Measurements from ENCODE around the gene SMTNL1.

Gene SMTNL1

DNA sequence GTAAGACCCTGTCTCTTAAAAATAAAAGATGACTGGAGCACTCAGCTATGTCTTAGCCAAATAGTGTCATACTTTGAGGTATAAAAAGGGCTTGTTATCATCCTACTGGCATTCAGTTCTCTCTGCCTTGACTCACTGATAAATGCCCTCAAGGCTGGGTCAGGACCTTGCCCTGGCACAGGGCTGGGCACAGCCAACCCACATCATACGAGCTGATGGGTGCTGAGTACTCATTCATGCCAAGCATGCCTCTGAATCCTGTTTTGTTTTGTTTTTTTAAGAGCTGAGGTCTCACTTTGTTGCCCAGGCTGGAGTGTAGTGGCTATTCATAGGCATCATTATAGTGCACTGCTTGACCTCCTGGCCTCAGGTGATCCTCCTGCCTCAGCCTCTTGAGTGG is 1.9 kb downstream of the SMTNL1 start:
- no peak overlapping the region for H3K4me3 ChIP-seq (ENCODE audit: low read depth, low read length)
- no peak for TF ChIP-seq CTCF (IDR thresholded peaks at IDR 0.05; ENCODE audit: low read depth, low read length)

DNA sequence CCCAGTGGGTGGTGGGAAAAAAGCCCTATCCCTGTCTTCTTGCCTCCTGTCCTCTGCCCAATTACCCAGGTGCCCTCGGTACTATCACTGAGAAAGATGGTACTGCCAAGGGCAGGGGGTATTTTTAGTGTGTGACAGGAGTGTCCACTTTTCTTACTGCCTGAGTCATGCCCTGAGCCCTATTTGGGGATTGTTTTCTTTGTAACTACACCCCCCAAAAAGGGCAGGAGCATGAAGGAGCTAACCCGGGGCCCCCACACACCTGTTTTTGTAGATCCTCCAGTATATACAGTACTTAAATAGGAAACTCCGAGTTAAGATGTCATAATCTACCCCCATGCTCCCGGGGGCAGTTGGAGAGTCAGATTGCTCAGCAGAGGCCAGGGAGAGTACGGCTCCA is 3.8 kb downstream of the SMTNL1 start:
- no peak overlapping the region for H3K4me3 ChIP-seq (ENCODE audit: low read depth, low read length)
- no peak for TF ChIP-seq CTCF (IDR thresholded peaks at IDR 0.05; ENCODE audit: low read depth, low read length)

DNA sequence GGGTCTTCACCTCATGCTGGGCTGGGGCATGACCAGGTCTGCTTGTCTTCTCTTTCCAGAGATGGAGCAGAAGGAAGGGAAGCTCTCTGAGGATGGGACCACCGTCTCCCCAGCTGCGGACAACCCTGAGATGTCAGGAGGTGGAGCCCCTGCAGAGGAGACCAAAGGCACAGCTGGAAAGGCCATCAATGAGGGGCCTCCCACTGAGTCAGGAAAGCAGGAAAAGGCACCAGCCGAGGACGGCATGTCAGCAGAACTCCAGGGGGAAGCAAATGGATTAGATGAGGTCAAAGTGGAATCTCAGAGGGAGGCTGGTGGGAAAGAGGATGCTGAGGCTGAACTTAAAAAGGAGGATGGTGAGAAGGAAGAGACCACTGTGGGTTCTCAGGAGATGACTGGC is 5.2 kb downstream of the SMTNL1 start:
- TF ChIP-seq CTCF (IDR thresholded peaks at IDR 0.05; ENCODE audit: low read depth, low read length) = no peak
- H3K4me3 ChIP-seq (ENCODE audit: low read depth, low read length) = no peak overlapping the region

- no peak overlapping the region for H3K4me3 ChIP-seq (ENCODE audit: low read depth, low read length)
- TF ChIP-seq CTCF (IDR thresholded peaks at IDR 0.05; ENCODE audit: low read depth, low read length) = no peak
Measured at GRCh38 chr11:57543593-57543992, 6.2 kb downstream of the SMTNL1 start.

GRCh38 chr11:57544566-57544965 is 7.2 kb downstream of the SMTNL1 start:
- no peak for TF ChIP-seq CTCF (IDR thresholded peaks at IDR 0.05; ENCODE audit: low read depth, low read length)
- H3K4me3 ChIP-seq (ENCODE audit: low read depth, low read length) = no peak overlapping the region

GRCh38 chr11:57545883-57546282 is 8.5 kb downstream of the SMTNL1 start:
- TF ChIP-seq CTCF (IDR thresholded peaks at IDR 0.05; ENCODE audit: low read depth, low read length) = no peak
- H3K4me3 ChIP-seq (ENCODE audit: low read depth, low read length) = no peak overlapping the region

GRCh38 chr11:57546451-57546850 is 9.1 kb downstream of the SMTNL1 start:
- no peak for TF ChIP-seq CTCF (IDR thresholded peaks at IDR 0.05; ENCODE audit: low read depth, low read length)
- H3K4me3 ChIP-seq (ENCODE audit: low read depth, low read length) = no peak overlapping the region

Measured in WI38 (cell line).